Thyroid gland (tissue), 4 donors: ENCODE results near the gene ZCWPW2.

ENCODE experiments used
- CTCF ChIP-seq, 6 experiments: fragments of 200-600 bp in 3 of 6; fragments of 450-650 bp in 3 of 6; sonication (generic) in 3 of 6; IDR thresholded peaks; one replicate each; pipeline ENCODE4 v1.5.1; 2016 to 2019; ENCODE audit warnings: antibody characterized with exemption in 6 of 6, mild to moderate bottlenecking in 2 of 6, inconsistent platforms in 1 of 6, moderate library complexity in 1 of 6
- POLR2A ChIP-seq, 2 donors: fragments of 450-650 bp; IDR thresholded peaks; one replicate each; pipeline ENCODE4 v1.6.1; 2017; ENCODE audit warnings: antibody characterized with exemption in 2 of 2, mild to moderate bottlenecking in 2 of 2, moderate library complexity in 1 of 2

GRCh38 chr3:28569357-28569756 lies 220.8 kb downstream of the ZCWPW2 start:
- TF ChIP-seq POLR2A (IDR thresholded peaks at IDR 0.05) = no peak
- no peak for TF ChIP-seq CTCF (IDR thresholded peaks at IDR 0.05)
